Upper lobe of left lung (tissue), 4 donors: ENCODE measurements around the gene ZNF91.

Experiments used
- EP300 ChIP-seq, 4 donors: sonication (generic); formaldehyde crosslinking; IDR thresholded peaks; one replicate each; pipeline ENCODE4 v1.5.1; 2017; ENCODE audit warnings: antibody characterized with exemption in 4 of 4, control low read depth in 2 of 4
- POLR2A ChIP-seq, 4 donors: fragments of 450-650 bp; IDR thresholded peaks; one replicate each; pipeline ENCODE4 v1.5.1; 2016 to 2017; ENCODE audit warnings: antibody characterized with exemption in 4 of 4, mild to moderate bottlenecking in 2 of 4
- POLR2AphosphoS5 ChIP-seq, 2 donors: sonication (generic); formaldehyde crosslinking; IDR thresholded peaks; one replicate each; pipeline ENCODE4 v1.5.1; 2017; ENCODE audit warnings: antibody characterized with exemption in 2 of 2
- TF ChIP-seq, protein P1 (sequence below), 6 experiments: fragments of 450-650 bp in 4 of 6; fragments of 200-600 bp in 2 of 6; sonication (generic) in 2 of 6; IDR thresholded peaks; one replicate each; pipeline ENCODE4 v1.5.1; 2016 to 2019; ENCODE audit warnings: antibody characterized with exemption in 6 of 6

GRCh38 chr19:23309926-23310325 is 85.3 kb downstream of the ZNF91 start:
- TF ChIP-seq, protein P1, sequence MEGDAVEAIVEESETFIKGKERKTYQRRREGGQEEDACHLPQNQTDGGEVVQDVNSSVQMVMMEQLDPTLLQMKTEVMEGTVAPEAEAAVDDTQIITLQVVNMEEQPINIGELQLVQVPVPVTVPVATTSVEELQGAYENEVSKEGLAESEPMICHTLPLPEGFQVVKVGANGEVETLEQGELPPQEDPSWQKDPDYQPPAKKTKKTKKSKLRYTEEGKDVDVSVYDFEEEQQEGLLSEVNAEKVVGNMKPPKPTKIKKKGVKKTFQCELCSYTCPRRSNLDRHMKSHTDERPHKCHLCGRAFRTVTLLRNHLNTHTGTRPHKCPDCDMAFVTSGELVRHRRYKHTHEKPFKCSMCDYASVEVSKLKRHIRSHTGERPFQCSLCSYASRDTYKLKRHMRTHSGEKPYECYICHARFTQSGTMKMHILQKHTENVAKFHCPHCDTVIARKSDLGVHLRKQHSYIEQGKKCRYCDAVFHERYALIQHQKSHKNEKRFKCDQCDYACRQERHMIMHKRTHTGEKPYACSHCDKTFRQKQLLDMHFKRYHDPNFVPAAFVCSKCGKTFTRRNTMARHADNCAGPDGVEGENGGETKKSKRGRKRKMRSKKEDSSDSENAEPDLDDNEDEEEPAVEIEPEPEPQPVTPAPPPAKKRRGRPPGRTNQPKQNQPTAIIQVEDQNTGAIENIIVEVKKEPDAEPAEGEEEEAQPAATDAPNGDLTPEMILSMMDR (IDR thresholded peaks at IDR 0.05): no peak
- TF ChIP-seq POLR2AphosphoS5 (IDR thresholded peaks at IDR 0.05) (no peak), POLR2A (IDR thresholded peaks at IDR 0.05) (no peak), EP300 (IDR thresholded peaks at IDR 0.05) (no peak)
